Colonic mucosa (tissue), 4 donors: ENCODE results near the gene RAD54L. TPM values are rescaled to one million over a fixed set of nuclear protein-coding genes. Genes with fewer than 3 reads are reported as not detected.
"Not testable (repeated sequence)": the region's sequence is repeated elsewhere in the genome, so short reads cannot be mapped to it uniquely, and the experiment has no call there.

ENCODE experiments used
- DNase-seq: peaks from one replicate; pipeline ENCODE4 v3.0.0-alpha.2; 2020
- H3K27ac ChIP-seq: fragments of 200-600 bp; one replicate; pipeline ENCODE4 v1.8.0; 2021
- H3K27me3 ChIP-seq: fragments of 200-600 bp; one replicate; pipeline ENCODE4 v1.8.0; 2021
- H3K36me3 ChIP-seq: fragments of 200-600 bp; one replicate; pipeline ENCODE4 v1.8.0; 2021
- H3K4me1 ChIP-seq: fragments of 200-600 bp; one replicate; pipeline ENCODE4 v1.8.0; 2021; ENCODE audit warnings: mild to moderate bottlenecking
- H3K4me3 ChIP-seq: fragments of 200-600 bp; one replicate; pipeline ENCODE4 v1.8.0; 2021
- H3K9ac ChIP-seq, 2 donors: one replicate each; pipeline ENCODE4 v1.7.0; 2013; ENCODE audit warnings: control low read depth in 2 of 2, low read depth in 2 of 2, low read length in 2 of 2
- H3K9me3 ChIP-seq: fragments of 200-600 bp; one replicate; pipeline ENCODE4 v1.8.0; 2021
- CTCF ChIP-seq: fragments of 200-600 bp; IDR thresholded peaks from one replicate; pipeline ENCODE4 v1.8.0; 2022; ENCODE audit warnings: antibody characterized with exemption, mild to moderate bottlenecking
- intact Hi-C: fragments of 100-400 bp; cut with DNase I; formaldehyde crosslinking; loops from one replicate; pipeline ENCODE4 v1.14.1; 2022
- total RNA-seq, 2 donors: library from RNA; stranded (reverse); fragmentation: NEBNext Ultra II Directional in 1 of 2; extraction: Animal tissue kit (Norgen Biotek cat#: 25700) in 1 of 2; gene quantifications; one replicate each; pipeline ENCODE4 v1.2.1, GENCODE V29; 2021
- donor health status: healthy.
- donor health status: DM: no; HTN: no; CAD: no.
- donor health status: DM: no; HTN: no; CAD: no.

Gene RAD54L
- total RNA-seq, 2 donors from 2014 or later = 5.9 to 27.5 TPM

DNA sequence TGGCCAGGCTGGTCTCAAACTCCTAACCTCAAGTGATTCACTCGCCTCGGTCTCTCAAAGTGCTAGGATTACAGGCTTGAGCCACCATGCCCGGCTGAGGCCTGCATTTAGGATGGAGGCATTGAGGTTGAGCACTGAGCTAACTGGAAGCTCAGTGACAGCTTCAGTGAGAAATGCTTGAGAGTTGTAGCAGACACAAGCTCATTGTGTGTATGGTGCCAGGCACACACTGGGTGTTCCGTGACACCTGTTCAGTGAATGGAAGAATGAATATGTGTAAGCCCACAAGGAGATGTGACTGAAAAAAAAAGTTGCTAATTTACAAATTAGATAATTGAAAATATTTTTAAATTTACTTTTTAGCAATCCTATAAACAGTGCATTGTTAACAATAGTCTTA, 22.6 kb upstream of the RAD54L start:
- H3K4me3 ChIP-seq = no peak overlapping the region
- no peaks in the 10 kb centered on the region for H3K4me1 ChIP-seq
- intact Hi-C loops = no loop called here
- no peaks in the 10 kb centered on the region for H3K9me3 ChIP-seq
- no peak for TF ChIP-seq CTCF
- H3K36me3 ChIP-seq = no peaks in the 10 kb centered on the region
- no peak for DNase-seq
- H3K27me3 ChIP-seq = no peaks in the 10 kb centered on the region
- H3K9ac ChIP-seq = no peak overlapping the region
- H3K27ac ChIP-seq = no peak overlapping the region

DNA sequence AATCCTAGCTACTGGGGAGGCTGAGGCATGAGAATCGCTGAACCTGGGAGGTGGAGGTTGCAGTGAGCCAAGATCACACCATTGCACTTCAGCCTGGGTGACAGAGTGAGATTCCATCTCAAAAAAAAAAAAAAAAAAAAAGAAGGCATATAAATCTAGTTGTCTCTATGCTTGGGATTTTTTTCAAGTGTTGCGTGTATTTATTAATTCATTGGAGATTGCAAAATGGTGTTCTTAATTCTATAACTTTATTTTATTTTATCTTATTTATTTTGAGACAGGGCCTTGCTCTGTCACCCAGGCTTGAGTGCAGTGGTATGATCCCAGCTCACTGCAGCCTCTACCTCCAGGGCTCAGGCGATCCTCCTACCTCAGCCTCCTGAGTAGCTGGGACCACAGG, 16.3 kb upstream of the RAD54L start:
- DNase-seq, H3K9ac ChIP-seq, H3K36me3 ChIP-seq, H3K27ac ChIP-seq, intact Hi-C loops, H3K27me3 ChIP-seq, H3K9me3 ChIP-seq, H3K4me1 ChIP-seq, H3K4me3 ChIP-seq: not testable (repeated sequence)

GRCh38 chr1:46236882-46237281, 10.7 kb upstream of the RAD54L start:
- Histone ChIP-seq H3K4me3 (no peak overlapping the region), H3K9ac (no peak overlapping the region), H3K27me3 (no peaks in the 10 kb centered on the region), H3K27ac (no peak overlapping the region), H3K36me3 (no peaks in the 10 kb centered on the region), H3K4me1 (no peaks in the 10 kb centered on the region), H3K9me3 (no peaks in the 10 kb centered on the region)
- intact Hi-C loops = no loop called here
- no peak for DNase-seq
- no peak for TF ChIP-seq CTCF

- H3K36me3 ChIP-seq, H3K27ac ChIP-seq, H3K9ac ChIP-seq, H3K4me3 ChIP-seq, intact Hi-C loops, H3K27me3 ChIP-seq, DNase-seq, H3K9me3 ChIP-seq, H3K4me1 ChIP-seq: not testable (repeated sequence)
Measured at GRCh38 chr1:46238865-46239264, 8.7 kb upstream of the RAD54L start.

- intact Hi-C loops = loop anchor here (10.0 kb wide), 1 partner anchor 103 kb away; the partner anchor contains the start of gene NSUN4
- H3K27ac ChIP-seq, H3K36me3 ChIP-seq, H3K27me3 ChIP-seq, DNase-seq, H3K9me3 ChIP-seq, H3K4me3 ChIP-seq, H3K4me1 ChIP-seq, H3K9ac ChIP-seq: not testable (repeated sequence)
Measured at GRCh38 chr1:46241733-46242132, 5.8 kb upstream of the RAD54L start.

DNA sequence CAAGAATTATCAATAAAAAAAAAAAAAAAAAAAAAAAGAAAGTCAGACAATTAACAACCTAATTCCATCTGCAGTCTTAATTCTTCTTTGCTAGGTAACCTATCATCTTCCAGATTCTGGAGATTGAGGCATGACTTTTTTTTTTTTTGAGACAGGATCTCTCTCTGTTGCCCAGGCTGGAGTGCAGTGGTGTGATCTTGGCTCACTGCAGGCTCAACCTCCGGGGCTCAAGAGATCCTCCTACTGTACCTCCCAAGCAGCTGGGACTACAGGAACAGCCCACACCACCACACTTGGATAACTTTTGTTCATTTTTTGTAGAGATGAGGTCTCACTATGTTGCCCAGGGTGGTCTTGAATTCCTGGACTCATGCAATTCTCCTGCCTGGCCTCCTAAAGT, 4.6 kb upstream of the RAD54L start:
- H3K27me3 ChIP-seq = no peaks in the 10 kb centered on the region
- H3K9me3 ChIP-seq = no peaks in the 10 kb centered on the region
- H3K9ac ChIP-seq = no peak overlapping the region
- DNase-seq = no peak
- no peaks in the 10 kb centered on the region for H3K36me3 ChIP-seq
- no peak for TF ChIP-seq CTCF
- no peak overlapping the region for H3K27ac ChIP-seq
- no peaks in the 10 kb centered on the region for H3K4me1 ChIP-seq
- intact Hi-C loops = loop anchor here (10.0 kb wide), 1 partner anchor 102 kb away; the partner anchor contains the start of gene NSUN4
- no peak overlapping the region for H3K4me3 ChIP-seq

DNA sequence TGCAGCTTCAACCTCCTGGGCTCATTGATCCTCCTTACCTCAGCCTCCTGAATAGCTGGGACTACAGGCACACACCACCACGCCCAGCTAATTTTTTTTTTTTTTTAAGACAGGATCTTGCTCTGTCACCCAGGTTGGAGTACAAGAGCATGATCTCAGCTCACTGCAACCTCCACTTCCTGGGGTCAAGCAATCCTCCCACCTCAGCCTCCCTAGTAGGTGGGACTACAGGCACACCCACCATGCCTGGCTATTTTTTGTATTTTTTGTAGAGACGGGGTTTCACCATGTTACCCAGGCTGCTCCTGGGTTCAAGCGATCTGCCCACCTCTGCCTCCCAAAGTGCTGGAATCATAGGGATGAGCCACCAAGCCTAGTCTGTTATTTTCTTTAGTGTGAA, 3.7 kb upstream of the RAD54L start:
- not testable (repeated sequence) for H3K9me3 ChIP-seq, DNase-seq, H3K27ac ChIP-seq, H3K36me3 ChIP-seq, H3K9ac ChIP-seq, H3K27me3 ChIP-seq, H3K4me3 ChIP-seq, H3K4me1 ChIP-seq
- intact Hi-C loops = loop anchor here (10.0 kb wide), 1 partner anchor 101 kb away; the partner anchor contains the start of gene NSUN4
